ENCODE results near the gene DROSHA.

Gene DROSHA

DNA sequence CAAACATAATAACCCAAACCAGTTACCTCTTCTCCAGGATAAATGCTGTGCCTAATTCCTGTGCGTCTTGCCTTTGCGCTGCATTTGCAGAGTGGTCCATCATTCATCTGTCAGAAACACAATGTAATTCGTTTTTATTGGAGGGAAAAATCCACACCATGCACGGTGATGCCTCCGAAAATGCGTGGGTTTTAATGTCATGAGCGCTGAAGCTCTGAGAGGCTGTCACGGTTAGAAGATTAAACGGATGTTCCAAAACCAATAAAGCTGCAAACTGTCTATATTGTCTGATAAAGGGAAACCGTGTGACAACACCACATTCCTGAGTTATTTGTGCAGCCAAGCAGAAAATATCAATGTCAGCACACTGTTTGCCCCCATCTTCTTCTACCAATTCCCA lies 27.4 kb downstream of the DROSHA start:
- in situ Hi-C loops (cut with HindIII; ENCODE audit: low sequenced_read_pairs), result no loop called here
- H3K4me3 ChIP-seq (ENCODE audit: low read depth, low read length), result no peak overlapping the region
- no peak for DNase-seq (ENCODE audit: low read depth, low spot score)
- no peak for TF ChIP-seq CTCF (IDR thresholded peaks at IDR 0.05; ENCODE audit: low read depth, low read length)

DNA sequence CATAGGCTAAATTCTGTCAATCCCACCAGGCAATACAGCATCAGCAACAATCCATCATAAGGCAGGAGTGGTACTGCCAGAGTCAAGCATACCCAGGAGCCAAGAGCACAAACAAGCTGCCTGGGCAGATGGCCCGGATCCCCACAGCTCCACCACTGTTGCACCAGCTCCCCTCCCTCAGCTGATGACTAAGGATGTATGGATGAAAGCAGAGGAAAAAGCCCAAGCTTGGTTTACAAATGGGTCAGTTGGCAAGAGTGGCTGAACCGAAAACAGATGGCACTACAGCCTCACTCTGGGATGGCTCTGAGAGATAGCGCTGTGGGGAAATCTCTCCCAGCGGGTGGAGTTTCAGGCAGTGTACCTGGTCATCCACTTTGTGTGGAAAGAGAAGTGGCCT lies 29.4 kb downstream of the DROSHA start:
- no peak for DNase-seq (ENCODE audit: low read depth, low spot score)
- no peak overlapping the region for H3K4me3 ChIP-seq (ENCODE audit: low read depth, low read length)
- no peak for TF ChIP-seq CTCF (IDR thresholded peaks at IDR 0.05; ENCODE audit: low read depth, low read length)
- in situ Hi-C loops (cut with HindIII; ENCODE audit: low sequenced_read_pairs), result no loop called here

DNA sequence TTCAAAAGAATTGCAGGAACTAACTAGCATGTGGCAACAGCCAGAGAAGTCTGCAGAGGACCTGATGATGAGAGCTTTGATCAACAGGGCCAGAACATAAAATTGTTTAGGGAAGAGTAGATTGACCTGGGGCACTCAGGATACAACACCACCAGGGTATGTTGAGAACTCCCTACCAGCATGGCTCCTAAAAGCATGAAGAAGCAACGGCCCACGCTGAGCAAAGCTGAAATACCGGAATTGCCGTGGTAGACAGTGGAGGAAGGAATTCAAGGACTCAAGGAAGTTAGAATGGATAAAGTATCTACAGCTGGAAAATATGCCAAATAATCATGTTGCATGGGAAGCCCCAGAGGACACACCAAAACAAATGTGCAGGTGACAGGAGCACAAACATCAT lies 31.6 kb downstream of the DROSHA start:
- no peak for DNase-seq (ENCODE audit: low read depth, low spot score)
- no peak for TF ChIP-seq CTCF (IDR thresholded peaks at IDR 0.05; ENCODE audit: low read depth, low read length)
- in situ Hi-C loops (cut with HindIII; ENCODE audit: low sequenced_read_pairs), result no loop called here

GRCh38 chr5:31496891-31497290 lies 35.0 kb downstream of the DROSHA start:
- TF ChIP-seq CTCF (IDR thresholded peaks at IDR 0.05; ENCODE audit: low read depth, low read length), result no peak
- in situ Hi-C loops (cut with HindIII; ENCODE audit: low sequenced_read_pairs), result no loop called here
- DNase-seq (ENCODE audit: low read depth, low spot score), result no peak
- H3K4me3 ChIP-seq (ENCODE audit: low read depth, low read length), result no peak overlapping the region

More for the DNA sequence above, 31.6 kb downstream of the DROSHA start:
- no peak overlapping the region for H3K4me3 ChIP-seq (ENCODE audit: low read depth, low read length)

DNA sequence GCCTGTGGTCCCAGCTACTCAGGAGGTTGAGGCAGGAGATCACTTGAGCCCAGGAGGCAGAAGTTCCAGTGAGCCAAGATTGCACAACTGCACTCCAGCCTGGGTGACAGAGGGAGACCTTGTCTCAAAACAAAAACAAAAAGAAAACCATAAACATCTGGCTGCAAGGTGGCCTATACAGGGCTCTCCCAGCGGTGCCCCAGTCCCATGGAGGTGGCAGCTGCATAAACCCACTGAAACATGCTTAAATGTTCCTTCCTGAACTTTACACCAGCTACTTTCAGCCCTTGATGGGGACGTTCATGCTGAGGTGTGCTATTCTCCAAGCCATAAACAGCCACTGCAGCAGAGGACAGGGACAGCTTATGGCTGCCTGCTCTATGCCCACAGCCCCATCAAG lies 35.6 kb downstream of the DROSHA start:
- no peak for TF ChIP-seq CTCF (IDR thresholded peaks at IDR 0.05; ENCODE audit: low read depth, low read length)
- in situ Hi-C loops (cut with HindIII; ENCODE audit: low sequenced_read_pairs), result no loop called here

DNA sequence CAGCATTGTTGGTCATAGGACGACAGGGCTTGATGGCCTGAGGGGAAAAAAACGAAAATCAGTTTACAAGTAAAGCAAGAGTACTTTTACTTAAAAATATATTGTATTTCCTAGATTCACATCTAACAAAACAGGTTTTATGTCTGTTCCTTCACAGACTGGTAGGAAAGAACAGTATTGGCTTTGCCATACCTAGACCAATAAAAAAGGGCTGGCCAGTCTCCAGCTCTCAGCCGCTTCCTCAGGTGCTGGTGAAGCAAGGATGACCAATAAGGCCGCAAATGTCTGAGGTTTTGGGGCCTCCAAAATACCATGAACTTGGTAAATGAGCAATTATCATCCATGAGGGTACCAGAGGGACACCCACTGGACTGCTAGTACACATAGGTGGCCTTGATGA lies 36.6 kb downstream of the DROSHA start:
- no peak for DNase-seq (ENCODE audit: low read depth, low spot score)
- no peak overlapping the region for H3K4me3 ChIP-seq (ENCODE audit: low read depth, low read length)
- in situ Hi-C loops (cut with HindIII; ENCODE audit: low sequenced_read_pairs), result no loop called here
- TF ChIP-seq CTCF (IDR thresholded peaks at IDR 0.05; ENCODE audit: low read depth, low read length), result no peak

More for the DNA sequence above, 35.6 kb downstream of the DROSHA start:
- no peak for DNase-seq (ENCODE audit: low read depth, low spot score)
- no peak overlapping the region for H3K4me3 ChIP-seq (ENCODE audit: low read depth, low read length)

DNA sequence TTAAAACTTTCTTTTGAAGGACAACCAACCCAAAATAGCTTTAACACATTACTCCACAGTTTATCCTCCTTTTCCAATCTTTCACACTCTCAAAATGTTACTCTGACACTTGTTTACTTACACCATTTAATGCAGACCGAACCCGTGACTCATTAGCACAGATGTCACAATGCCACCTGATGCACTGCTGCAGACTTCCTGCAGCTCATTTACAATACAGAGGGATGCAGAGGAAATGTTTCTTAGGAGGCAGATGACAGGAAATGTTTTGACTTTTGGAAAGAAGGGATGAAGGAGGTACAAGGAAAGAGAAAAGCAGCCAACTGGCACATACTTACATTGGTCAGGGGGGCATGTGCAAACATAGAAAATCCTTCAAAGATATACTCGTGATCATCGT lies 39.0 kb downstream of the DROSHA start:
- TF ChIP-seq CTCF (IDR thresholded peaks at IDR 0.05; ENCODE audit: low read depth, low read length), result no peak
- no peak for DNase-seq (ENCODE audit: low read depth, low spot score)
- no peak overlapping the region for H3K4me3 ChIP-seq (ENCODE audit: low read depth, low read length)
- in situ Hi-C loops (cut with HindIII; ENCODE audit: low sequenced_read_pairs), result no loop called here

Measured in astrocyte of the spinal cord (primary cell).